Measurements from ENCODE around the gene ABHD2.

ABHD2 gene

DNA sequence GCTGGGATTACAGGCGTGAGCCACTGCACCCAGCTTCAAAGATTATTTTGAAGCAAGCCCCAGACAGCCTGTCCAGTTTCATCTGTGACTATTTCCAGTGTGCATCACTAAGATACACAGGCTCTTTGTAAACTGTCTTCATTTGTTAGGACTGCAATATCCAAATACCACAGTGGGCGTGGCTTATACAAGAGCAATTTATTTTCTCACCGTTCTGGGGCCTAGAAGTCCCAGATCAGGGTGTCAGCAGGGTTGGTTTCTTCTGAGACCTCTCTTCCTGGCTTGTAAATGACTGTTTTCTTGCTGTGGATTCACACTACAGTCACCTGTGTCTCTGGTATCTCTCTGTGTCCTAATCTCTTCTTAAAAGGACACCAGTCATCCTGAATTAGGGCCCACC lies 73.4 kb downstream of the ABHD2 start:
- H3K36me3 ChIP-seq = peaks cover 13 to 31% (median 30%) of the 10 kb centered on the region in 3 donors
- H3K4me1 ChIP-seq = peaks cover 0 to 26% (median 15%) of the 10 kb centered on the region in 4 donors
- H3K27ac ChIP-seq = no peak overlapping the region
- TF ChIP-seq, protein P1, sequence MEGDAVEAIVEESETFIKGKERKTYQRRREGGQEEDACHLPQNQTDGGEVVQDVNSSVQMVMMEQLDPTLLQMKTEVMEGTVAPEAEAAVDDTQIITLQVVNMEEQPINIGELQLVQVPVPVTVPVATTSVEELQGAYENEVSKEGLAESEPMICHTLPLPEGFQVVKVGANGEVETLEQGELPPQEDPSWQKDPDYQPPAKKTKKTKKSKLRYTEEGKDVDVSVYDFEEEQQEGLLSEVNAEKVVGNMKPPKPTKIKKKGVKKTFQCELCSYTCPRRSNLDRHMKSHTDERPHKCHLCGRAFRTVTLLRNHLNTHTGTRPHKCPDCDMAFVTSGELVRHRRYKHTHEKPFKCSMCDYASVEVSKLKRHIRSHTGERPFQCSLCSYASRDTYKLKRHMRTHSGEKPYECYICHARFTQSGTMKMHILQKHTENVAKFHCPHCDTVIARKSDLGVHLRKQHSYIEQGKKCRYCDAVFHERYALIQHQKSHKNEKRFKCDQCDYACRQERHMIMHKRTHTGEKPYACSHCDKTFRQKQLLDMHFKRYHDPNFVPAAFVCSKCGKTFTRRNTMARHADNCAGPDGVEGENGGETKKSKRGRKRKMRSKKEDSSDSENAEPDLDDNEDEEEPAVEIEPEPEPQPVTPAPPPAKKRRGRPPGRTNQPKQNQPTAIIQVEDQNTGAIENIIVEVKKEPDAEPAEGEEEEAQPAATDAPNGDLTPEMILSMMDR (IDR thresholded peaks at IDR 0.05) = no peak
- H3K4me3 ChIP-seq = no peak overlapping the region
- H3K27me3 ChIP-seq = no peaks in the 10 kb centered on the region
- no peak for DNase-seq
- no peaks in the 10 kb centered on the region for H3K9me3 ChIP-seq
- intact Hi-C loops (cut with DNase I; ENCODE audit: low total_unique reads) = no loop called here

DNA sequence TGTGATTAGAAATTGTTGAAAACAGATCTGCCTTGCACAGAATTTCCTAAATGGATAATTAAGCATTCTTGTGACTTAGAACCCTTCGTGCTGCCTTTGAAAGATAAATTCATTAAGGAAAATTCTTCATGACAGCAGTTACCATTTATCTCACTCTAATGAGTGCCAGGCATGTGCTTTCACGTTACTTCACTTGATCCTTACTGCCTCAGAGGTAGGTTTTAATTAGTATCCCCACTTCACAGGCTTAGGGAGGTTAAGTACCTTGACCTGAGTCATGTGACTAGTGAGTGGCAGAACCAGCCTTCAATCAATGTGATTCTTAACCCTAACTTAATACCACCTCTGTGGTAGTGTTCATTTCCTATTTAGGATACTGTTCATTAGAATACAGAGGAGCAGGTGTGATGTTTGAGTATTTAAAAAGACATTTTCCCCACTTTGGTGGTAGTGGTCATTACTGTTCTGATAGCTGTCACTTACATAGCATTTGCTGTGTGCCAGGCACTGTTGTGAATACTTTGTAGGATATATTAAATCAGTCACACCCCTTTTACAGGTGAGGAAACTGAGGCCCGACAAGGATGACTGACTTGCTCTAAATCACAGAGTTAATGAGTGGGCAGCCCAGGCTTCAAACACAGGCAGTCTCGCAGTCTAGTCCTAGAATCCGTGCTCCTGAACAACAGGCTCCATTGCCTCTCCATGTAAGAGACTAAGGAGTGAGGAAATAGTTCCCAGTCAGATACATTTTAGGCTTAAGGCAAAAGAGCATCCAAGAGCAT lies 75.2 kb downstream of the ABHD2 start:
- Histone ChIP-seq H3K4me1 (peaks cover 0 to 44% (median 27%) of the 10 kb centered on the region in 4 donors), H3K4me3 (no peak overlapping the region), H3K27me3 (no peaks in the 10 kb centered on the region), H3K9me3 (no peaks in the 10 kb centered on the region), H3K36me3 (peaks cover 5 to 17% (median 12%) of the 10 kb centered on the region in 3 donors), H3K27ac (peak overlapping the region in 1 of 2 donors; percentile 18)
- intact Hi-C loops (cut with DNase I; ENCODE audit: low total_unique reads) = no loop called here
- no peak for DNase-seq
- TF ChIP-seq, protein P1 (IDR thresholded peaks at IDR 0.05) = no peak

DNA sequence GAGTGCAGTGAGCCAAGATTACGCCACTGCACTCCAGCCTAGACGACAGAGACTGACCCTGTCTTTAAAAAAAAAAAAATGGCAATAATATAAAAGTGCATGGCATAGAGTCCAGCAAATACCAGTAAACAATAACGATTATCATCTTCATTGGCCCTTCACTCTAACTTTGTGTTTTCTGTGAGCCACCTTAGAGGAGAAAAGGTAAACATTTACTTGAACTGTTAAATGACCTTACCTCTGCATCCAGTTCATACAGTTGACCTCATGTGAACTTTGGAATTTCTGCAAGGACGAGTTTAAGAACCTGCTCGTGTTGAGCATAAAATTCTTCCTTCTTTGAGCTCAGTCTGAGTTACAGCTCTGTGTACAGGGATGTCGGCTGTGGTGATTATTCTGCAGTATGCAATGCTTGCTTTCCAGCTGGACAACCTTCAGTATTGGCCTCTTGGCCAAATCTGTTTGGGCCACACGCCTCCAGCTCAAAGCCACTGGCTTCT lies 76.5 kb downstream of the ABHD2 start:
- TF ChIP-seq, protein P1 (IDR thresholded peaks at IDR 0.05) = no peak
- Histone ChIP-seq H3K4me3 (no peak overlapping the region), H3K27me3 (no peaks in the 10 kb centered on the region), H3K27ac (peak overlapping the region in 1 of 2 donors; percentile 50), H3K4me1 (peaks cover 0 to 54% (median 30%) of the 10 kb centered on the region in 4 donors), H3K36me3 (peaks cover 0 to 7% (median 5%) of the 10 kb centered on the region in 3 donors), H3K9me3 (no peaks in the 10 kb centered on the region)
- DNase-seq = no peak
- intact Hi-C loops (cut with DNase I; ENCODE audit: low total_unique reads) = loop anchor here (5.0 kb wide), 1 partner anchor 32 kb away; no protein-coding TSS in a partner anchor

DNA sequence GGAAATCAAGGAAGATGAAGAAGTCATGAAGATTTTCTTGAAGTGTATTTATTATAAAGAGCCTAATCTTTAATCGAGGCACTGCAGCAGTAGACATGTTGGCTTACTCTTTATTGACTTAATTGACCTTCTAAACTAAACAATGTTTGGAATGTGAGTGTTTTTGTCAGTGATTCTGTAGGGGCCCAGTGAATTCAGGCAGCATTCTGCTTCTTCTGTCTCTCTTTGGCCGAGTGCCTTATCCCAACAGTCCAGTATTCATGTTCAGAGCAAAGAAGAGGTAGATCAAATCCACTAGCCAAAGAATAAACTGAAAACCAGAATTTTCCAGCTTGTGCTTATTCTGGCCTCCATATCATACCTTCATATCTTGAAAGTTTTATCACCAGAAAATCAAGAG lies 77.4 kb downstream of the ABHD2 start:
- Histone ChIP-seq H3K27me3 (no peaks in the 10 kb centered on the region), H3K9me3 (no peaks in the 10 kb centered on the region), H3K27ac (peak overlapping the region; percentile 25 to 50), H3K4me1 (peaks cover 0 to 54% (median 30%) of the 10 kb centered on the region in 4 donors), H3K36me3 (peaks cover 0 to 7% (median 3%) of the 10 kb centered on the region in 3 donors), H3K4me3 (no peak overlapping the region)
- no peak for DNase-seq
- TF ChIP-seq, protein P1 (IDR thresholded peaks at IDR 0.05) = no peak
- intact Hi-C loops (cut with DNase I; ENCODE audit: low total_unique reads) = loop anchor here (5.0 kb wide), 1 partner anchor 33 kb away; no protein-coding TSS in a partner anchor

DNA sequence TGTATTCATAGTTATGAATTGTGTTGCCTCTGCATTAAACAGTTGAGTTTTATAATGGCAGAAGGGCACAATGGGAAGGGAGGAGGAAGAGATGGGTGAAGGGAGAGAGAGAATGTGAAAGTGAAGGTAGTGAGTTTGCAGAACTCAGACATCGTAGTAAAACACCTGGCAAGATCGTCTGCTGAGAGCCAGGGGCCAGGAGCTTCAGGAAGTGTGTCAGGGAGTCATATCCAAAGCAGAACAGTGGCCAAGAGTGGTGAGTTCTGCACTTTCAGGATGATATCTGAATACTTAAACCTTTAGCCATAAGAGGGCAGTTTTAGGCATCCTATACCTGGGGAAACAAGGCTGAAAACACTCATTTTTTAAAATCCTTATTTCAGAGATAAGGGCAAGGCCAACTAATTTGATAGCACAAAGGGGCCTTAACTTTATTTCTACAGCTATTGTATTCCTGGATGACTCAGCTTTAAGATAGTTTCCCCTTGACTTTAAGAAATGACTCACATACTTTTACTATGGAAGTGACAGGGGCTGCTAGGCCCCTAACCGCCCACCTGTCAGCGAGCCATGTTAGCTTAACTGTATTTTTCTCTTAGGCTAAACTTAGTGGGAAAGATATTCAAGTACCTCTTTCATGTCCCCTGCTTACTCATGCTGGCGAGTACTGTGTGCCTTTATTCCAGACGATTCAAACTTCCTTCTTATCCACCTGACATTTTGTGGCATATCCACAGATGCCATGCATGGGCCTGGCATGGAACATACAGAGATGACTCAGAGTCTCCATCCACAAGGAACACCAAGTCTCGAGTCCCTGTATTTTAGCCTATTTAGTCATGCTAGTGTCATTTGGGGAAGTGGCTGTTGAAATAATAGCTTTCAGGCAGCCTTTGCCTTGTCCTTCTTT lies 79.3 kb downstream of the ABHD2 start:
- Histone ChIP-seq H3K27me3 (no peaks in the 10 kb centered on the region), H3K4me1 (peaks cover 0 to 62% (median 30%) of the 10 kb centered on the region in 4 donors), H3K9me3 (no peaks in the 10 kb centered on the region), H3K36me3 (peaks cover 0 to 7% (median 0%) of the 10 kb centered on the region in 3 donors), H3K4me3 (no peak overlapping the region), H3K27ac (peak overlapping the region; percentile 70 to 74)
- peak; percentile 37 to 78 for DNase-seq
- intact Hi-C loops (cut with DNase I; ENCODE audit: low total_unique reads) = loop anchor here (5.0 kb wide), 1 partner anchor 35 kb away; no protein-coding TSS in a partner anchor
- TF ChIP-seq, protein P1 (IDR thresholded peaks at IDR 0.05) = no peak

Measured in tibial artery (tissue), 4 donors.